ENCODE data around the gene PEX14.

Gene PEX14

GRCh38 chr1:10537082-10537766 lies 62.5 kb downstream of the PEX14 start:
- no peak for TF ChIP-seq CTCF (conservative IDR thresholded peaks at IDR 0.05; ENCODE audit: low read depth, low read length)
- no peak for DNase-seq (ENCODE audit: low read depth)
- H3K4me3 ChIP-seq (ENCODE audit: low read length): no peak overlapping the region

GRCh38 chr1:10538646-10539355 lies 64.1 kb downstream of the PEX14 start:
- DNase-seq (ENCODE audit: low read depth): no peak
- no peak for TF ChIP-seq CTCF (conservative IDR thresholded peaks at IDR 0.05; ENCODE audit: low read depth, low read length)
- no peak overlapping the region for H3K4me3 ChIP-seq (ENCODE audit: low read length)

GRCh38 chr1:10539411-10540043 lies 64.8 kb downstream of the PEX14 start:
- no peak for TF ChIP-seq CTCF (conservative IDR thresholded peaks at IDR 0.05; ENCODE audit: low read depth, low read length)
- no peak overlapping the region for H3K4me3 ChIP-seq (ENCODE audit: low read length)
- DNase-seq (ENCODE audit: low read depth): peak; percentile 79

GRCh38 chr1:10540277-10541005 lies 65.7 kb downstream of the PEX14 start:
- H3K4me3 ChIP-seq (ENCODE audit: low read length): no peak overlapping the region
- DNase-seq (ENCODE audit: low read depth): no peak
- no peak for TF ChIP-seq CTCF (conservative IDR thresholded peaks at IDR 0.05; ENCODE audit: low read depth, low read length)

- no peak overlapping the region for H3K4me3 ChIP-seq (ENCODE audit: low read length)
- no peak for TF ChIP-seq CTCF (conservative IDR thresholded peaks at IDR 0.05; ENCODE audit: low read depth, low read length)
- DNase-seq (ENCODE audit: low read depth): no peak
Observed at GRCh38 chr1:10541286-10541685, 66.5 kb downstream of the PEX14 start.

- H3K4me3 ChIP-seq (ENCODE audit: low read length): no peak overlapping the region
- no peak for DNase-seq (ENCODE audit: low read depth)
- TF ChIP-seq CTCF (conservative IDR thresholded peaks at IDR 0.05; ENCODE audit: low read depth, low read length): no peak
Observed at GRCh38 chr1:10544239-10544638, 69.5 kb downstream of the PEX14 start.
